SK-N-SH treated with all-trans-retinoic acid at 6 μM for 48 hours (cell line): Measurements from ENCODE around the gene C1D.

Experiments
- ATAC-seq: fragments of 200-7000 bp; cut with Tn5 transposase; 3 replicates; pipeline ENCODE4 v1.9.1; 2020; ENCODE audit warnings: mild to moderate bottlenecking, moderate library complexity
- ARNTL ChIP-seq: fragments of 450-650 bp; formaldehyde crosslinking; IDR thresholded peaks from 2 replicates; pipeline ENCODE4 v1.5.0; 2020; ENCODE audit warnings: low read depth, mild to moderate bottlenecking, moderate library complexity, borderline replicate concordance
- BACH2 ChIP-seq: fragments of 250-450 bp; sonication (Bioruptor Pico); IDR thresholded peaks from 2 replicates; pipeline ENCODE4 v1.9.0; 2021; ENCODE audit warnings: mild to moderate bottlenecking, borderline replicate concordance
- CSDC2 ChIP-seq: fragments of 250-450 bp; sonication (Bioruptor Pico); IDR thresholded peaks from 2 replicates; pipeline ENCODE4 v1.5.0; 2020; ENCODE audit warnings: mild to moderate bottlenecking, moderate library complexity
- CSRNP3 ChIP-seq: fragments of 250-450 bp; sonication (Bioruptor Pico); IDR thresholded peaks from 2 replicates; pipeline ENCODE4 v1.5.1; 2021; ENCODE audit warnings: mild to moderate bottlenecking, moderate library complexity
- ESRRG ChIP-seq: fragments of 250-450 bp; sonication (Bioruptor Pico); IDR thresholded peaks from 2 replicates; pipeline ENCODE4 v1.6.1; 2021; ENCODE audit warnings: mild to moderate bottlenecking
- GLIS3 ChIP-seq: fragments of 250-450 bp; sonication (Bioruptor Pico); IDR thresholded peaks from 2 replicates; pipeline ENCODE4 v1.5.0; 2020; ENCODE audit warnings: mild to moderate bottlenecking, moderate library complexity
- ISL1 ChIP-seq: fragments of 250-450 bp; sonication (Bioruptor Pico); IDR thresholded peaks from 2 replicates; pipeline ENCODE4 v2.1.2; 2022; ENCODE audit warnings: mild to moderate bottlenecking, moderate library complexity
- OSR1 ChIP-seq: fragments of 250-450 bp; sonication (Bioruptor Pico); IDR thresholded peaks from 2 replicates; pipeline ENCODE4 v1.8.0; 2022; ENCODE audit warnings: moderate library complexity, mild to moderate bottlenecking, inconsistent platforms
- PATZ1 ChIP-seq: fragments of 250-450 bp; sonication (Bioruptor Pico); IDR thresholded peaks from 2 replicates; pipeline ENCODE4 v1.8.0; 2020; ENCODE audit warnings: mild to moderate bottlenecking, moderate library complexity, borderline replicate concordance
- POU6F1 ChIP-seq: fragments of 250-450 bp; sonication (Bioruptor Pico); IDR thresholded peaks from 2 replicates; pipeline ENCODE4 v1.8.0; 2021; ENCODE audit warnings: low read depth, mild to moderate bottlenecking, moderate library complexity, borderline replicate concordance
- PPARA ChIP-seq: fragments of 250-450 bp; sonication (Bioruptor Pico); IDR thresholded peaks from 2 replicates; pipeline ENCODE4 v1.5.0; 2020; ENCODE audit warnings: mild to moderate bottlenecking, borderline replicate concordance
- SNAI2 ChIP-seq: fragments of 250-450 bp; sonication (Bioruptor Pico); IDR thresholded peaks from 2 replicates; pipeline ENCODE4 v1.5.0; 2020; ENCODE audit warnings: mild to moderate bottlenecking, moderate library complexity
- TCF4 ChIP-seq: fragments of 250-450 bp; sonication (Bioruptor Pico); IDR thresholded peaks from 2 replicates; pipeline ENCODE4 v1.8.0; 2021; ENCODE audit warnings: mild to moderate bottlenecking, moderate library complexity, borderline replicate concordance
- TOX ChIP-seq: fragments of 250-450 bp; sonication (Bioruptor Pico); IDR thresholded peaks from 2 replicates; pipeline ENCODE4 v1.8.0; 2021; ENCODE audit warnings: mild to moderate bottlenecking, moderate library complexity, borderline replicate concordance
- TSHZ2 ChIP-seq: fragments of 250-450 bp; sonication (Bioruptor Pico); IDR thresholded peaks from 2 replicates; pipeline ENCODE4 v1.5.0; 2020; ENCODE audit warnings: mild to moderate bottlenecking, moderate library complexity
- ZC3H10 ChIP-seq: fragments of 250-450 bp; sonication (Bioruptor Pico); IDR thresholded peaks from 2 replicates; pipeline ENCODE4 v1.5.1; 2021; ENCODE audit warnings: mild to moderate bottlenecking, moderate library complexity
- ZFP3 ChIP-seq: fragments of 250-450 bp; sonication (Bioruptor Pico); IDR thresholded peaks from 2 replicates; pipeline ENCODE4 v1.5.0; 2020; ENCODE audit warnings: mild to moderate bottlenecking, moderate library complexity
- ZFP30 ChIP-seq: fragments of 450-650 bp; formaldehyde crosslinking; IDR thresholded peaks from 2 replicates; pipeline ENCODE4 v1.5.0; 2022; ENCODE audit warnings: mild to moderate bottlenecking, moderate library complexity
- ZNF565 ChIP-seq: fragments of 450-650 bp; formaldehyde crosslinking; conservative IDR thresholded peaks from 2 replicates; pipeline ENCODE4 v1.5.0; 2020; ENCODE audit warnings: low read depth, mild to moderate bottlenecking, moderate library complexity
- ZNF8 ChIP-seq: fragments of 450-650 bp; formaldehyde crosslinking; IDR thresholded peaks from 2 replicates; pipeline ENCODE4 v1.5.0; 2020; ENCODE audit warnings: mild to moderate bottlenecking, moderate library complexity

The C1D gene

GRCh38 chr2:68100189-68100588 is 37.4 kb upstream of the C1D start:
- TF ChIP-seq TCF4 (CRISPR knock-in tag) (no peak), ESRRG (no peak), ARNTL (no peak), TSHZ2 (CRISPR knock-in tag) (no peak), BACH2 (CRISPR knock-in tag) (no peak), CSDC2 (CRISPR knock-in tag) (no peak), GLIS3 (CRISPR knock-in tag) (no peak), ISL1 (CRISPR knock-in tag) (no peak), SNAI2 (CRISPR knock-in tag) (no peak), CSRNP3 (CRISPR knock-in tag) (no peak), ZNF8 (no peak), PATZ1 (CRISPR knock-in tag) (no peak), ZC3H10 (CRISPR knock-in tag) (no peak)
- no peak for ATAC-seq

GRCh38 chr2:68099260-68099659 is 36.5 kb upstream of the C1D start:
- no peak for TF ChIP-seq GLIS3 (CRISPR knock-in tag)
- no peak for TF ChIP-seq TOX
- TF ChIP-seq ZFP30 (CRISPR knock-in tag) = no peak
- no peak for TF ChIP-seq CSDC2 (CRISPR knock-in tag)
- no peak for ATAC-seq

- TF ChIP-seq ZNF565 (CRISPR knock-in tag) (no peak), ZC3H10 (CRISPR knock-in tag) (no peak), POU6F1 (CRISPR knock-in tag) (no peak), TSHZ2 (CRISPR knock-in tag) (no peak), ZFP3 (CRISPR knock-in tag) (no peak), ZNF8 (no peak), OSR1 (no peak), BACH2 (CRISPR knock-in tag) (no peak), TOX (no peak), PPARA (CRISPR knock-in tag) (no peak)
- ATAC-seq = no peak
These were observed 35.5 kb upstream of the C1D start for GRCh38 chr2:68098291-68098797.
